GM18508 (cell line): ENCODE data around the gene DNAJC12.
A peak's percentile ranks its signal among the peaks of the same experiment; 100 is the strongest.
"Not testable (repeated sequence)": the region's sequence is repeated elsewhere in the genome, so short reads cannot be mapped to it uniquely, and the experiment has no call there.

Experiments used
- ATAC-seq: cut with Tn5 transposase; IDR thresholded peaks from one replicate; pipeline ENCODE4 v1.9.1; 2021; ENCODE audit warnings: moderate number of reproducible peaks; ENCODE audit not compliant: insufficient read depth, unreplicated experiment

The DNAJC12 gene

GRCh38 chr10:67794909-67795460 lies 43.0 kb downstream of the DNAJC12 start:
- no peak for ATAC-seq

- no peak for ATAC-seq
Observed at GRCh38 chr10:67794256-67794655, 43.7 kb downstream of the DNAJC12 start.

GRCh38 chr10:67793313-67793712 lies 44.7 kb downstream of the DNAJC12 start:
- no peak for ATAC-seq

- no peak for ATAC-seq
Observed at GRCh38 chr10:67792653-67793052, 45.3 kb downstream of the DNAJC12 start.

GRCh38 chr10:67790534-67791408 lies 47.2 kb downstream of the DNAJC12 start:
- peak; percentile 52 for ATAC-seq

- ATAC-seq = no peak
Observed at GRCh38 chr10:67789769-67790168, 48.2 kb downstream of the DNAJC12 start.

- peak; percentile 46 for ATAC-seq
Observed at GRCh38 chr10:67788028-67788886, 49.7 kb downstream of the DNAJC12 start.

- no peak for ATAC-seq
Observed at GRCh38 chr10:67785098-67785497, 52.9 kb downstream of the DNAJC12 start.

GRCh38 chr10:67784474-67784873 lies 53.5 kb downstream of the DNAJC12 start:
- no peak for ATAC-seq

GRCh38 chr10:67783606-67784294 lies 54.2 kb downstream of the DNAJC12 start:
- ATAC-seq = peak; percentile 34

GRCh38 chr10:67782530-67782929 lies 55.5 kb downstream of the DNAJC12 start:
- ATAC-seq = no peak

GRCh38 chr10:67780759-67781538 lies 57.0 kb downstream of the DNAJC12 start:
- peak; percentile 62 for ATAC-seq

GRCh38 chr10:67780204-67780621 lies 57.8 kb downstream of the DNAJC12 start:
- ATAC-seq = not testable (repeated sequence)

- no peak for ATAC-seq
Observed at GRCh38 chr10:67779465-67780203, 58.4 kb downstream of the DNAJC12 start.

- no peak for ATAC-seq
Observed at GRCh38 chr10:67776371-67776770, 61.6 kb downstream of the DNAJC12 start.

- no peak for ATAC-seq
Observed at GRCh38 chr10:67775279-67775678, 62.7 kb downstream of the DNAJC12 start.

GRCh38 chr10:67772894-67773511 lies 65.0 kb downstream of the DNAJC12 start:
- ATAC-seq = peak; percentile 98

- ATAC-seq = no peak
Observed at GRCh38 chr10:67772151-67772550, 65.8 kb downstream of the DNAJC12 start.
